GM18951 (cell line): ENCODE results near the gene PRPF18.
"Not testable (repeated sequence)": the region's sequence is repeated elsewhere in the genome, so short reads cannot be mapped to it uniquely, and the experiment has no call there.

Experiments used
- POLR2A ChIP-seq: IDR thresholded peaks from 4 replicates; pipeline ENCODE4 v1.6.1; 2011; ENCODE audit warnings: mild to moderate bottlenecking; ENCODE audit not compliant: insufficient read length, insufficient read depth; ENCODE audit errors: extremely low read depth
- in situ Hi-C: fragments of 300-500 bp; cut with MboI; formaldehyde crosslinking; loops from one replicate; pipeline ENCODE4 v1.12.0; 2022; ENCODE audit warnings: low sequenced_read_pairs, mixed read lengths, inconsistent platforms; ENCODE audit not compliant: unreplicated experiment

The PRPF18 gene, protein sequence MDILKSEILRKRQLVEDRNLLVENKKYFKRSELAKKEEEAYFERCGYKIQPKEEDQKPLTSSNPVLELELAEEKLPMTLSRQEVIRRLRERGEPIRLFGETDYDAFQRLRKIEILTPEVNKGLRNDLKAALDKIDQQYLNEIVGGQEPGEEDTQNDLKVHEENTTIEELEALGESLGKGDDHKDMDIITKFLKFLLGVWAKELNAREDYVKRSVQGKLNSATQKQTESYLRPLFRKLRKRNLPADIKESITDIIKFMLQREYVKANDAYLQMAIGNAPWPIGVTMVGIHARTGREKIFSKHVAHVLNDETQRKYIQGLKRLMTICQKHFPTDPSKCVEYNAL

DNA sequence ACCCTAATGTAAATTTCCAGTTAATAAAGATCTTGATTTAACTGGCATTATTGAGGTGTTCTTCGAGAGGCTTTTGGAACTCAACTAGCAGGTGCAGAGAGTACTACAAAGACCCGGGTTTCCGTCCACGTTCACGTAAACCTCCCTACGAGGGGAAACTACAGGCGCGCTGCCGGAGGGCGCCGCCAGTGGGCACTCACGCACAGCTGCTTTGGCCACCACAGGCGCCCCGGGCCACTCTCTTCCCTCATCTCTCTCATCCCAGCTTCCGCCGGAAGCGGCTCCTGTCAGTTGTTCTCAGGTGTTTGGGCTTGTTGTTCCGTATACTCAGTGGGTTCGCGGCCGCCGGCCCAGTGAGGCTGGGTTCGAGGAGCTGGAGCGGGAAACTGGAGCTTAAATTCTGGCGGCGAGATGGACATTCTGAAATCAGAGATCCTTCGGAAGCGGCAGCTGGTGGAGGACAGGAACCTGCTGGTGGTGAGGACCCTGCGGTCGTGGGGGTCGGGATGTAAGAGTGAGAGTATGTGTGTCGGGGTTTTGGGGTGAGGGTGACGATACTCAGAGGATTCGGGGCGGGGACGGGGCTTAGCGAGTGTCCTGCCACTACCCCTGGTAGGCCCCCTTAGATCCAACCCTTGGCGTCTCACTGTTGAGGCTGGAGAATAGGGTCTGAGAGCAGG is at the start of gene PRPF18:
Gene PRPF18, plus strand, starts transcription at position 290 of the 680 bp plus-strand sequence. Its CDS starts 122 bp downstream, at position 412.
- in situ Hi-C loops = no loop called here
- TF ChIP-seq POLR2A = peak; percentile 73

DNA sequence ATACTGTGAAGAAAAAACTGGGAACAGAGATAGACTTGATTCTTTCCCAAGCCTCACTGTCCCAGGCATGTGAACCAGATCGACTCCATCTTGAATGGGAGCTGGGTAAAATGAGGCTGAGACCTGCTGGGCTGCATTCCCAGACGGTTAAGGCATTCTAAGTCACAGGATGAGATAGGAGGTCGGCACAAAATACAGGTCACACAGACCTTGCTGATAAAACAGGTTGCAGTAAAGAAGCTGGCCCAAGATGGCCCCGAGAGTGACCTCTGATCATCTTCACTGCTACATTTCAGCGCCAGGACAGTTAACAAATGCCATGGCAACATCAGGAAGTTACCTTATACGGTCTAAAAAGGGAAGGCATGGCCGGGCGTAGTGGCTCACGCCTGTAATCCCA is 48.8 kb upstream of the PRPF18 start:
- in situ Hi-C loops = not testable (repeated sequence)

DNA sequence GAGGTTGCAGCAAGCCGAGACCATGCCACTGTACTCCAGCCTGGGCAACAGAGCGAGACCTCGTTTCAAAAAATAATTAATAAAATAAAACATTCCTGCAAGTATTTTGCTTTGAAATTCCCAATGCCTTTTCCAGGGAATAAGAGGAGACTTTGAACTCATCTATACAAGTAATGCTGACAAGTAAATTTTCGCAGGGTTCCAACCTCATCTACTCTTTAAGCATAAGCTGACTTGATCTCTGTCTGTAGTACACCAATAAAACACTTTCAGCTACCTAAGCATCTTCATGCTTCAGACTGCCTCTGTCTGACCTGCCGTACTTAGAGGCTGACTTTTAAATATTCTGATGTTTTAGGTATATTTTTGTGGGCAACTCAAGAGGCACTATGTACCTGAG is 44.2 kb upstream of the PRPF18 start:
- TF ChIP-seq POLR2A = no peak
- in situ Hi-C loops = no loop called here

DNA sequence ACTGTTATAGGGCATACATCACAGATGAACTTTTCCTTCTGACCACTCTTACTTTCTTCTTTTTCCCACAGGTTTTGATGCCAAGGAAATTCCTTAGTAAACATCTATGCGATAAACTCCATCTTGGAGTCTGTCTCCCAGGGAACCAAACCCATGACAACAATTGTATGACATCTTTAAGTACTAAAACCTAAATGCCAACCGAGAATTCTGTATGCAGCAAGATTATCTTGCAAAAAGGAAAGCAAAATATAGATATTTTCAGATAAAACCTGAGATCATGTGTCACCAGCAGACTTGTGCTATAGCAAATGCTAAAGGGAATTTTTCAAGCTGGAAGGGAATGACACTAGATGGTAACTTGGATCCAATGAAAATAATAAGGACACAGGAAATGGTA is 36.0 kb upstream of the PRPF18 start:
- no peak for TF ChIP-seq POLR2A

DNA sequence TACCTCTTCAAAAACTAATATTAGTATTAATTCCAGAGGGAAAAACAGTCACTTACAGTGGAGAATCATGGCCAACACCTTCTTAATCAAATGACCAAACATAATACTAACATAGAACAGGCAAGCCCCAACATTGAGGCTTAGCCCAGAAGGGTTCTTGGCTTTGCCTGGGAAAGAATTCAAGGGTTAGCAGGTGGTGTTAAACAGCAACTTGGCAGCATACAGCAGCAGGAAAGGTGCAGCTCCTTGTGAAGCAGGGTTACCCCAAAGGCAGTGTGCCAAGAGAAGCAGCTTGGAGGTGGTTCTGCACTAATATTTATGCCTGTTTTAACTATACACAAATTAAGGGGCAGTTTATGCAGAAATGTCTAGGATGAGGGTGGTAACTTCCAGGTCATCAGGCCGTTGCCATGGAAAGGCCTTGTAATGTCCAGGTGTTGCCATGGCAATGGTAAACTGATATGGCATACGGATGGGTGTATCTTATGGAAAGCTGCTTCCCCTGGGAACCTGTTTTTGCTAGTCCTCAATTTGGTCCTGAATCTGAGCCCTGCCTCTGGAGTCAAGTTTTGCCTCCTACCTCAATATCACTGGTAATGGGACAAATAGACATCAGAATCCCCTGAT is 30.8 kb upstream of the PRPF18 start:
- TF ChIP-seq POLR2A = no peak
- in situ Hi-C loops = no loop called here

More for the DNA sequence above, 36.0 kb upstream of the PRPF18 start:
- in situ Hi-C loops = no loop called here

DNA sequence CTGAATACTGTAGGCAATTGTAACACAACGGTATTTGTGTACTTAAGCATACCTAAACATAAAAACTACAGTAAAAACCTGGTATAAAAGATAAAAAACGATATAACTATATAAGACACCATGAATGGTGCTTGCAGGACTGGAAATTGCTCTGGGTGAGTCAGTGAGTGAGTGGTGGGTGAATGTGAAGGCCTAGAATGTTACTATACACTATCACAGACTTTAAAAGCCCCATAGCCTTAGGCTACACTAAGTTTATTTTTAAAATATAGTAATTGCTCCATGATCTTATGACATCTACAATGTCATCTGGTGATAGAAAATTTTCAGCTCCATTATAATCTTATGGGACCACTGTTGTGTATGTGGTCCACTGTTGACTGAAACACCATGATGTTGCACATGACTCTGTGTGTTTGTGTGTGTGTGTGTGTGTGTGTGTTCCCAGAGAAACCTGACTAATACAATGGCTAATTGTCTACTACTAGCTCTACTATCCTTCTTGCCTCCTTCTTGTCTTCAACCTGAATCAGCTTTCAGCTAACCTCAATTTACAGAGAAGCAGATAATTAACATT is 27.6 kb upstream of the PRPF18 start:
- no peak for TF ChIP-seq POLR2A
- in situ Hi-C loops = no loop called here

DNA sequence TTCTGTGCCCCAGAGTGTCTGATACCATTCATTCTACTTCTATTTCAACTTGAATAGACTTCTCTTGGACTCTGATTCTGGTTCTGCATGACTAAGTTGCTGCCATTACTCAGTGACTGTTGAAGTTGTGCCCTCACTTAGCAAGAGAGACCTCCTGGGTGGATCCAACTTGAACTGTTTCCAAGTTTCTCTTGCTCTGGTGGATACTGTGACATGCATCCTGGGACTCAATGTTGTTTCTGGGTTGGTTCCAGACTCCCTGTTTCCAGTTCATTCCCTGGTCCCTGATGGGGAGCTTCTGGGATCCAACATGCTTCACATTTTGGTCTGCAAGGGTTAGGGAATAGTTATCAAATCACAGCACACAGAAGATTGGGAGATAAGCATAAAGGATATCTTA is 26.2 kb upstream of the PRPF18 start:
- in situ Hi-C loops = no loop called here
- TF ChIP-seq POLR2A = no peak

DNA sequence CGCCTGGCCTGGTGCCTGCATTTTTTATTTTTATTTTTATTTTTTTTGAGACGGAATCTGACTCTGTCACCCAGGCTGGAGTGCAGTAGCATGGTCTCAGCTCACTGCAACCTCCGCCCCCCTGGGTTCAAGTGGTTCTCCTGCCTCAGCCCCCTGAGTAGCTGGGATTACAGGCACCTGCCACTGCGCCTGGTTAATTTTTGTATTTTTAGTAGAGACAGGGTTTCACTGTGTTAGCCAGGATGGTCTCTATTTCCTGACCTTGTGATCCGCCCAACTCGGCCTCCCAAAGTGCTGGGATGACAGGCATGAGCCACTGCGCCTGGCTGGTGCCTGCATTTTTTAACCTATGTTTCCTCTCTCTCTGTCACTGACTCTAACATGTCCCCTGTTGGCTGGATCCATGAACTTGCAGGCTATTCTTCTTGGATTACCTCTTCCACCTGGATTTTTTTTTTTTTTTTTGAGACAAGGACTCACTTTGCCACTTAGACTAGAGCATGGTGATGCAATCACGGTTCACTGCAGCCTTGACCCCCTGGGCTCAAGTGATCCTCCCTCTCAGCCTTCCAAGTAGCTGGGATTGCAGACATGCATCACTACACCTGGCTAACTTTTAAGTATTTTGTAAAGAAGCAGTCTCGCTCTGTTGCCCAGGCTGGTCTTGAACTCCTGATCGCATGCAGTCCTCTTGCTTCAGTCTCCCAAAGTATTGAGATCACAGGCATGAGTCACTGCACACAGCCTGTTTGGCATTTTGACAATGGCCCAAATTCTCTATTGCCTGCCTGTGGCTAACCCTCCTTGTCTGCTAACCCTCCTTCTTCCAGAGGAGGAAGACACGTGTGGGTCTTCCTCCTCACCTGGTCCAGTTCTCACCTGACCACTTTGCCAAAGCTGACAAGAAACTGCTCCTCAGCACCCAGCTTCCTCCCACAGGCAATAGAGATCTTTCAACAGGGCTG is 23.0 kb upstream of the PRPF18 start:
- no peak for TF ChIP-seq POLR2A
- in situ Hi-C loops = no loop called here

DNA sequence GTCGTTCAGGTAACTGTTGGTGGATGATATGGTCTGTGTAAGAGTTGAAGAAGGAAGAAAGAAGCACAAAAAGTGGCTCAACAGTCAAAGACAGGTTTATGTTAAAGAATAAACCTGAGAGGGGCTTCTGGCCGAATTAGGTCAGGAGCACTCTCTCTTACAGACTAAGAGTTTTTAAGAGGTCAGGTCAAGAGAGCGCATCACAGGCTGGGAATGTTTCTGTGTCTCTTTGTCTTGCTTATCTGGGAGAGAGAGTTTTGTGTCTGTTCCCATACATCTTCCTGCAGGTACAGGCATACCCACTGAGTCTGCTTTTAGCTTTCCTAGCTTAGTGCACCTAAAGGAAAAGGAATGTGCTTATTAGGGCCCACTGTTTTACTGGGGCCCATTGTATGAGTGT is 22.2 kb upstream of the PRPF18 start:
- no peak for TF ChIP-seq POLR2A
- in situ Hi-C loops = no loop called here

DNA sequence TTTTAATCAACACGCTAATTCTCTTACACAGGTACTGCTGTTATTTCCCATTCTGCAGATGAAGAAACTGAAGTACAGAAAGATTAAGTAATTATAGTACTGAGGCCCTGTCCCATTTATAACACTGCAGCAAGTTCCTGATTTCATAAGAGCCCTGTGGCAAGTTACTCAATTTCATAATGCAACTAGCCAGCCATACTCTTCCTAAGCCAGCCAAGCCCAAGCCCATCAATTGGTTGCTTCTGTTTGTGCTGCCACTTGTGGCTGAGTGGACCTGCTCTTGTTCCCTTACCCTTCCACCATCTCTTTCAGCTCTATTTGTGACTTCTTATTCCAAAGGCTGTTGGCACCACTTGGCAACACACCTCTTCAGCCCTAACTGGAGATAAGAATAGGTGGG is 19.7 kb upstream of the PRPF18 start:
- in situ Hi-C loops = no loop called here
- no peak for TF ChIP-seq POLR2A

DNA sequence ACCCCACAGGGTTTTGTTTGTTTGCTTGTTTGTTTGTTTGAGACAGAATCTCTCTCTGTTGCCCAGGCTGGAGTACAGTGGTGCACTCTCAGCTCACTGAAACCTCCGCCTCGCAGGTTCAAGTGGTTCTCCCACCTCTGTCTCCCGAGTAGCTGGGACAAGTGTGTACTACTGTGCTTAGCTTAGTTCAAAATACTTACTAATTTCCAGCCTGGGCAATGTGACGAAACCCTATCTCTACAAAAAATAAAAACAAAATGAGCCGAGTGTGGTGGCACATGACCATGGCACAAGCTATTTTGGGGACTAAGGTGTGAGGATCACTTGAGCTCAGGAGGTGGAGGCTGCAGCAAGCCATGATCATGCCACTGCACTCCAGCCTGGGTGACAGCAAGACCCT is 15.2 kb upstream of the PRPF18 start:
- TF ChIP-seq POLR2A = no peak
- in situ Hi-C loops = no loop called here

DNA sequence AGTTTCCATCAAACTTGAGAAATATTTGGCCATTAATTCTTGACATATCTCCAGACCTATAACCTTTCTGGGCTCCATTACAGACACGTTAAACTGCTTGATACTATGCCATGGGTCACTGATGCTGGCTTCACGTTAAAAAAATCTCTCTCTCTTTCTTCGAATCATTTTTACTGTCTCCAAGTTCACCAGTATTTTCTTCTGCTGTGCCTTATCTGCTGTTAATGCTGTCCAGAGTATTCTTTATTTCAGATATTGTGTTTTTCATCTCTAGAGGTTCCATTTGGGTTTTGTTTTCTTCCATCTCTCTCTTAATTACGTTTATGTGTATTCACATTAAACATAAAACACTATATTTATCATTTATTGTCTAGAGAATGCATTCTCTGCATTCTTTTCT is 12.8 kb upstream of the PRPF18 start:
- TF ChIP-seq POLR2A = no peak
- in situ Hi-C loops = no loop called here
